Ascending aorta (tissue), 2 donors: ENCODE measurements around the gene RAD51B. TPM values are rescaled to one million over a fixed set of nuclear protein-coding genes. Genes with fewer than 3 reads are reported as not detected.

Experiments
- DNase-seq, 2 donors: peaks; one replicate each; pipeline ENCODE4 v3.0.0-alpha.2; 2019; ENCODE audit warnings: low spot score in 2 of 2
- H3K27ac ChIP-seq, 2 donors: fragments of 200-600 bp; sonication (generic); one replicate each; pipeline ENCODE4 v1.5.1; 2016 to 2017; ENCODE audit warnings: mild to moderate bottlenecking in 1 of 2
- H3K27me3 ChIP-seq: fragments of 200-600 bp; sonication (generic); one replicate; pipeline ENCODE4 v1.5.1; 2017
- H3K36me3 ChIP-seq, 2 donors: fragments of 200-600 bp; sonication (generic); one replicate each; pipeline ENCODE4 v1.5.1; 2016
- H3K4me1 ChIP-seq, 2 donors: fragments of 200-600 bp; sonication (generic); one replicate each; pipeline ENCODE4 v1.5.1; 2016 to 2017; ENCODE audit warnings: mild to moderate bottlenecking in 1 of 2
- H3K4me3 ChIP-seq, 2 donors: fragments of 200-600 bp; sonication (generic); one replicate each; pipeline ENCODE4 v1.5.1; 2016 to 2017; ENCODE audit warnings: mild to moderate bottlenecking in 1 of 2
- H3K9me3 ChIP-seq, 2 donors: fragments of 200-600 bp; sonication (generic); one replicate each; pipeline ENCODE4 v1.5.1; 2016
- intact Hi-C: fragments of 100-400 bp; cut with DNase I; formaldehyde crosslinking; loops from one replicate; pipeline ENCODE4 v1.15.1; 2023
- total RNA-seq: library from RNA; depleted of rRNA; stranded (reverse); fragments of >200 nt; gene quantifications from one replicate; pipeline ENCODE4 v1.1.0, GENCODE V29; 2016
- TF ChIP-seq, protein P1 (sequence below), 3 experiments: fragments of 200-600 bp in 2 of 3; fragments of 450-650 bp in 1 of 3; sonication (generic) in 2 of 3; IDR thresholded peaks; one replicate each; pipeline ENCODE4 v1.5.1; 2016 to 2019; ENCODE audit warnings: antibody characterized with exemption in 3 of 3, mild to moderate bottlenecking in 1 of 3, moderate library complexity in 1 of 3

The RAD51B gene
- total RNA-seq, 1 donor from 2014 or later: not detected

DNA sequence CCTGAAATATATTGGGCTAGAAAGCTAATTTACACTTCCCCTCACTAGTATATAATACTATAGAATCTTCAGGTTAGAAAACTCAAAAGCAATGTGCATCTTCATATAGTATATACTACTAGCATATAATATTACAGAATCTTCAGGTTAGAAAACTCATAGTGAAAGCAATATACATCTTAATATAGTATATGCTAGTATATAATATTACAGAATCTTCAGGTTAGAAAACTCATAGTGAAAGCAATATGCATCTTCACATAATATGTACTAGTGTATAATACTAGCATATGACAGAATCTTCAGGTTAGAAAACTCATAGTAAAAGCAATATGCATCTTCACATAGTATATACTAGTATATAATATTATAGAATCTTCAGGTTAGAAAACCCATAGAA, 643.7 kb downstream of the RAD51B start:
- DNase-seq: no peak
- Histone ChIP-seq H3K4me3 (no peak overlapping the region), H3K27me3 (no peaks in the 10 kb centered on the region), H3K4me1 (peaks cover 14 to 42% of the 10 kb centered on the region in 2 donors), H3K27ac (no peak overlapping the region), H3K9me3 (no peaks in the 10 kb centered on the region), H3K36me3 (no peaks in the 10 kb centered on the region)
- TF ChIP-seq, protein P1, sequence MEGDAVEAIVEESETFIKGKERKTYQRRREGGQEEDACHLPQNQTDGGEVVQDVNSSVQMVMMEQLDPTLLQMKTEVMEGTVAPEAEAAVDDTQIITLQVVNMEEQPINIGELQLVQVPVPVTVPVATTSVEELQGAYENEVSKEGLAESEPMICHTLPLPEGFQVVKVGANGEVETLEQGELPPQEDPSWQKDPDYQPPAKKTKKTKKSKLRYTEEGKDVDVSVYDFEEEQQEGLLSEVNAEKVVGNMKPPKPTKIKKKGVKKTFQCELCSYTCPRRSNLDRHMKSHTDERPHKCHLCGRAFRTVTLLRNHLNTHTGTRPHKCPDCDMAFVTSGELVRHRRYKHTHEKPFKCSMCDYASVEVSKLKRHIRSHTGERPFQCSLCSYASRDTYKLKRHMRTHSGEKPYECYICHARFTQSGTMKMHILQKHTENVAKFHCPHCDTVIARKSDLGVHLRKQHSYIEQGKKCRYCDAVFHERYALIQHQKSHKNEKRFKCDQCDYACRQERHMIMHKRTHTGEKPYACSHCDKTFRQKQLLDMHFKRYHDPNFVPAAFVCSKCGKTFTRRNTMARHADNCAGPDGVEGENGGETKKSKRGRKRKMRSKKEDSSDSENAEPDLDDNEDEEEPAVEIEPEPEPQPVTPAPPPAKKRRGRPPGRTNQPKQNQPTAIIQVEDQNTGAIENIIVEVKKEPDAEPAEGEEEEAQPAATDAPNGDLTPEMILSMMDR (IDR thresholded peaks at IDR 0.05): no peak
- intact Hi-C loops: loop anchor here (5.0 kb wide), 2 partner anchors 216 to 521 kb away; no protein-coding TSS in a partner anchor

DNA sequence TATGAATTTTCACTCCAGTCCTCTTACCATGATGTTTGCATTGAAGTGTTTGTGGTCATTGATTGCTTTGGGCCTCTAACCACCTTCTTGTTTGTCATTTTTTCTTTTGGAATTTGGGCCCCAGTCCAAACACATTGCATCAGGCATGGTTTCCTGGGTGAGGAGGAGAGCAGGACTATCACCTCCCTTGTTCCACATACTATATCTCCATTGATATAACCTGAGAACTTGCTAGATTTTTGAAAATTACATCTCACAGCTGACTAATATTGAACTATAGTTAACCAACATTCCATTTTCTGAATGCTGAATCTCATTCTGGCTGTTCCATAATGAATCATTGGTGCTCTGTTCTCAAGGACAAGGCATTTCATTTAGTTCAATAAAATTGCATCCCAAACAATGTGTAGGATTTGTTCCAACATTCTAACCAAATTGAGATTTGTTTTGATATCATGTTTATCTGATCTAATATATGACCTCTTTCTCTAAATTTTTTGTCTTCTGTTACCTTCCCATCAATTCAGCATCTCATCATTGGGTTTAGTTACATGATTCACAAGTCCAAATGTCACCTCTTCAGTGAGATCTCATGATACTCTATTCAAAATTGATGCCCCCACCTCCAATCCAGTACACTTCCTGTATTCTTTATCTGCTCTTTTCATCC, 644.3 kb downstream of the RAD51B start:
- Histone ChIP-seq H3K4me3 (no peak overlapping the region), H3K27ac (no peak overlapping the region), H3K27me3 (no peaks in the 10 kb centered on the region), H3K36me3 (no peaks in the 10 kb centered on the region), H3K4me1 (peaks cover 14 to 37% of the 10 kb centered on the region in 2 donors), H3K9me3 (no peaks in the 10 kb centered on the region)
- TF ChIP-seq, protein P1 (IDR thresholded peaks at IDR 0.05): no peak
- intact Hi-C loops: loop anchor here (5.0 kb wide), 2 partner anchors 217 to 522 kb away; no protein-coding TSS in a partner anchor
- no peak for DNase-seq

DNA sequence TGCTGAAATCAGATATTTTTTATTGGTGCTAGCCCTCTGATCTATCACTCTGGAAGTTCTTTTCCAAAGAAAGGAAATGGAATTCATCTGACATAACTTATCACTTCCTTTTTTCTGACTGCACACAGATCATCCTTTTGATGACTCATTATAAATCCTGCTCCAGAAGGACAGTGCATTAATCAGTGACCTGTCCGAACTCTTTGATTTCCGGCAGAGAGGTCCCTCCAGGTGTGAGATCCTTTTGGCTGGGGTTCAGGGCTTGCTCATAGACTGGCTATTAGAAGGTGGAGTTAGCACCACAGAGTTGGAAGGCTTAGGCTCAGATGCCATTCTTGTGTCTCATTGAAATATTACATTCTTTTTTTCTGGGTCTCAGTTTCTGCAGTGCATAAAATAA, 645.1 kb downstream of the RAD51B start:
- peaks cover 9 to 31% of the 10 kb centered on the region in 2 donors for H3K4me1 ChIP-seq
- no peak overlapping the region for H3K4me3 ChIP-seq
- H3K36me3 ChIP-seq: no peaks in the 10 kb centered on the region
- no peak for DNase-seq
- H3K27ac ChIP-seq: no peak overlapping the region
- TF ChIP-seq, protein P1 (IDR thresholded peaks at IDR 0.05): no peak
- no peaks in the 10 kb centered on the region for H3K27me3 ChIP-seq
- intact Hi-C loops: loop anchor here (5.0 kb wide), 4 partner anchors 48 to 522 kb away; no protein-coding TSS in a partner anchor
- no peaks in the 10 kb centered on the region for H3K9me3 ChIP-seq

DNA sequence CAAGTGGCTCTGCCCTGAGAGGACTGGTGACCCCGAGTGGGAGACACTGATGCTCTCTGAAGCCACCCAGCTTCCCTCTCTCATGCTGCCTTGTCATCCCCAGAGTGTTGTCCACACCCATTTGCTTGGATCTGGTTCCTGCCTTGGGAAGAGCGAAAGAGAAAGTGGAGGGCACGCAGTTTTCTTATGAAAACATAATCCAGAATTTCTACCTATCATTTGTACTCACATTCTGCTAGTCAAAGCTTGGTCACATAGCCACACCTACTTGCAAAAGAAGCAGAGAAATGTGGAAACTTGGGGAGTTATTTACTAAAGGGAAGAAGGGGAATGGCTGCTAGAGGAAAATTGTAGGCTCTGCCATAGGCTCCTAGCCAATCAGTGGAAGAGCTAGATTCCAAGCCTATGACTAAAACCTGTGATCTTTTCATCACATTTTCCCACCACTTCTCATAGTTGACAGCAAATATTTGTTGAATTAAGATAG, 647.0 kb downstream of the RAD51B start:
- Histone ChIP-seq H3K27me3 (no peaks in the 10 kb centered on the region), H3K9me3 (no peaks in the 10 kb centered on the region), H3K4me1 (peaks cover 3 to 20% of the 10 kb centered on the region in 2 donors), H3K4me3 (no peak overlapping the region), H3K27ac (peak overlapping the region; percentile 6 to 33), H3K36me3 (no peaks in the 10 kb centered on the region)
- peak in 1 of 2 donors; percentile 66 for DNase-seq
- TF ChIP-seq, protein P1 (IDR thresholded peaks at IDR 0.05): no peak
- intact Hi-C loops: loop anchor here (5.0 kb wide), 2 partner anchors 46 to 321 kb away; no protein-coding TSS in a partner anchor

DNA sequence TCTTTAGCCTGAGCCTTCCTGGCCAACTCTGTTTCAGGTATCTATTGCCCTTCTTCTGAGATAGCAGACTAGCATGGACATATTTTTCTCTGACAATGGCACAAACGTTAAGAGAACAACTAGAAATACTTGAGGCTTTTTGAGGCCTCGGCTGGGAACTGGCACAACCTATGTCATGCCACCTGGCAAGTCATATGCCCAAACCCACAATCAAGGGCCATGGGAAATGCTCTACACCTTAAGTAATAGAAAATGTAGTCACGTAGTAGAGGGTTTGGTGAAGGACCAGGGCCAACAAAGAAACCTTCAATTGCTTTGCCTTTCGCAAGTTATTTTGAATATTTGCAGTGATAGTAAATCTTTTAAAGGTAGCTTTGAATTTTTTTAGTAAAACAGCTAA, 647.8 kb downstream of the RAD51B start:
- peaks cover 3 to 20% of the 10 kb centered on the region in 2 donors for H3K4me1 ChIP-seq
- H3K36me3 ChIP-seq: no peaks in the 10 kb centered on the region
- intact Hi-C loops: loop anchor here (5.0 kb wide), 2 partner anchors 45 to 320 kb away; no protein-coding TSS in a partner anchor
- no peak for DNase-seq
- H3K9me3 ChIP-seq: no peaks in the 10 kb centered on the region
- TF ChIP-seq, protein P1 (IDR thresholded peaks at IDR 0.05): no peak
- H3K27me3 ChIP-seq: no peaks in the 10 kb centered on the region
- peak overlapping the region in 1 of 2 donors; percentile 33 for H3K27ac ChIP-seq
- H3K4me3 ChIP-seq: no peak overlapping the region
